Upper lobe of left lung (tissue), 6 donors: ENCODE data around the gene NSD1. TPM values are rescaled to one million over a fixed set of nuclear protein-coding genes. Genes with fewer than 3 reads are reported as not detected.
"Not testable (repeated sequence)": the region's sequence is repeated elsewhere in the genome, so short reads cannot be mapped to it uniquely, and the experiment has no call there.

ENCODE experiments used
- ATAC-seq, 2 donors: fragments of 200-7000 bp; cut with Tn5 transposase; one replicate each; pipeline ENCODE4 v1.9.1; 2022; ENCODE audit warnings: mild to moderate bottlenecking in 2 of 2, moderate library complexity in 2 of 2; ENCODE audit not compliant: low FRiP score in 2 of 2
- DNase-seq, 2 donors: peaks; one replicate each; pipeline ENCODE4 v3.0.0-alpha.2; 2019 to 2020
- H3K27ac ChIP-seq, 4 donors: fragments of 200-600 bp; sonication (generic); one replicate each; pipeline ENCODE4 v1.5.1; 2016 to 2019
- H3K27me3 ChIP-seq, 4 donors: fragments of 200-600 bp; sonication (generic); one replicate each; pipeline ENCODE4 v1.5.1; 2017 to 2019
- H3K36me3 ChIP-seq, 4 donors: fragments of 200-600 bp; sonication (generic); one replicate each; pipeline ENCODE4 v1.5.1; 2016 to 2019
- H3K4me1 ChIP-seq, 4 donors: fragments of 200-600 bp; sonication (generic); one replicate each; pipeline ENCODE4 v1.5.1; 2018 to 2019
- H3K4me3 ChIP-seq, 4 donors: fragments of 200-600 bp; sonication (generic); one replicate each; pipeline ENCODE4 v1.5.1; 2017 to 2019; ENCODE audit warnings: mild to moderate bottlenecking in 2 of 4, moderate library complexity in 1 of 4
- H3K9me3 ChIP-seq, 4 donors: fragments of 200-600 bp; sonication (generic); one replicate each; pipeline ENCODE4 v1.5.1; 2018 to 2019
- EP300 ChIP-seq, 4 donors: sonication (generic); formaldehyde crosslinking; IDR thresholded peaks; one replicate each; pipeline ENCODE4 v1.5.1; 2017; ENCODE audit warnings: antibody characterized with exemption in 4 of 4, control low read depth in 2 of 4
- POLR2A ChIP-seq, 4 donors: fragments of 450-650 bp; IDR thresholded peaks; one replicate each; pipeline ENCODE4 v1.5.1; 2016 to 2017; ENCODE audit warnings: antibody characterized with exemption in 4 of 4, mild to moderate bottlenecking in 2 of 4
- POLR2AphosphoS5 ChIP-seq, 2 donors: sonication (generic); formaldehyde crosslinking; IDR thresholded peaks; one replicate each; pipeline ENCODE4 v1.5.1; 2017; ENCODE audit warnings: antibody characterized with exemption in 2 of 2
- WGBS, 2 donors: methylation state at CpG; one replicate each; pipeline ENCODE4 v1.1.5; 2017 to 2018; 5-methylcytosine and 5-hydroxymethylcytosine counted together
- total RNA-seq, 6 donors: library from RNA; depleted of rRNA in 4 of 6; stranded (reverse); fragments of >200 nt in 4 of 6; gene quantifications; one replicate each; pipeline versions ENCODE4 v1.1.0 to v1.2.1, GENCODE V29; 2016 to 2021
- TF ChIP-seq, protein P1 (sequence below), 6 experiments: fragments of 450-650 bp in 4 of 6; fragments of 200-600 bp in 2 of 6; sonication (generic) in 2 of 6; IDR thresholded peaks; one replicate each; pipeline ENCODE4 v1.5.1; 2016 to 2019; ENCODE audit warnings: antibody characterized with exemption in 6 of 6
- donor health status: DM: no; HTN: no; CAD: no; lungs with moderate emphysema.
- donor health status: DM: no; HTN: yes; CAD: no; lungs with severe emphysema.

Gene NSD1
- total RNA-seq, 6 donors from 2014 or later = 33.0 to 69.1 (median 55.7) TPM

DNA sequence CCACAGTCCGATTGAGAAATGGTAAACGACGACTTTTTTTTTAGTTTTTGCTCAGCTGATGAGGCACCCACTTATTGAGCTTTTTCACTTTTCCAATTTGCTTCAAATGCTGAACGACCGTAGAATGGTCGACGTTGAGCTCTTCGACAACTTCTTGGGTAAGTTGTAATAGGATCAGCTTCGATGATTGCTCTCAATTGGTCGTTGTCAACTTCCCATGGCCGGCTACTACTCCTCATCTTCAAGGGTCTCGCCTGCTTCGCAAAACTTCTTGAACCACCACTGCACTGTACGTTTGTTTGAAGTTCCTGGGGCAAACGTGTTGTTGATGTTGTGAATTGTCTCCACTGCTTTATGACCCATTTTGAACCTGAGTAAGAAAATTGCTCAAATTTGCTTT, 35.7 kb downstream of the NSD1 start:
- Histone ChIP-seq H3K9me3 (no peaks in the 10 kb centered on the region), H3K27me3 (no peaks in the 10 kb centered on the region), H3K4me3 (no peak overlapping the region), H3K36me3 (peaks cover 0 to 13% (median 0%) of the 10 kb centered on the region in 4 donors), H3K27ac (no peak overlapping the region), H3K4me1 (peaks cover 0 to 3% (median 0%) of the 10 kb centered on the region in 4 donors)
- ATAC-seq = no peak
- no peak for TF ChIP-seq EP300 (IDR thresholded peaks at IDR 0.05)
- 88% methylated on average over 15 of the region's 15 CpGs for WGBS, 2 donors
- DNase-seq = no peak

DNA sequence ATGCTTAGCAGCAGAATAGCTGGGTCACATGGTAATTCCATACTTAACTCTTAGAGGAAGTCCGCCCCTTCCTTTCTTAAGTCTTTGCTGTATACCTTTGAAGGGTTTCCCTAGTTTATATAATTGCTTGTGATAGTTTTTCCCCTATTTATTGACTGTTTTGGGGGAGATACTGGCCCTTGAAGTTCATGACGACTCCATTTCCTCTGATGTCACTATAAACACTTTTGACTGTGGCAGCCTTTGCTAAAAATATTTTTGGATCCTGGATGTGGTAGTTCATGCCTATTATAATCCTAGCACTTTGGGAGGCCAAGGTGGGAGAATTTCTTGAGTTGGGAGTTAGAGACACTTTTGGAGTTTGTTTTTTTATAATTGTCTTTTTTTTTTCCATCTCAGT, 38.4 kb downstream of the NSD1 start:
- ATAC-seq (no peak), DNase-seq (no peak)
- Histone ChIP-seq H3K4me1 (peaks cover 0 to 16% (median 5%) of the 10 kb centered on the region in 4 donors), H3K4me3 (no peak overlapping the region), H3K36me3 (peaks cover 0 to 6% (median 0%) of the 10 kb centered on the region in 4 donors), H3K27me3 (no peaks in the 10 kb centered on the region), H3K27ac (no peak overlapping the region), H3K9me3 (no peaks in the 10 kb centered on the region)
- WGBS, 2 donors = 71 to 72% methylated on average over 2 of the region's 2 CpGs
- TF ChIP-seq, protein P1, sequence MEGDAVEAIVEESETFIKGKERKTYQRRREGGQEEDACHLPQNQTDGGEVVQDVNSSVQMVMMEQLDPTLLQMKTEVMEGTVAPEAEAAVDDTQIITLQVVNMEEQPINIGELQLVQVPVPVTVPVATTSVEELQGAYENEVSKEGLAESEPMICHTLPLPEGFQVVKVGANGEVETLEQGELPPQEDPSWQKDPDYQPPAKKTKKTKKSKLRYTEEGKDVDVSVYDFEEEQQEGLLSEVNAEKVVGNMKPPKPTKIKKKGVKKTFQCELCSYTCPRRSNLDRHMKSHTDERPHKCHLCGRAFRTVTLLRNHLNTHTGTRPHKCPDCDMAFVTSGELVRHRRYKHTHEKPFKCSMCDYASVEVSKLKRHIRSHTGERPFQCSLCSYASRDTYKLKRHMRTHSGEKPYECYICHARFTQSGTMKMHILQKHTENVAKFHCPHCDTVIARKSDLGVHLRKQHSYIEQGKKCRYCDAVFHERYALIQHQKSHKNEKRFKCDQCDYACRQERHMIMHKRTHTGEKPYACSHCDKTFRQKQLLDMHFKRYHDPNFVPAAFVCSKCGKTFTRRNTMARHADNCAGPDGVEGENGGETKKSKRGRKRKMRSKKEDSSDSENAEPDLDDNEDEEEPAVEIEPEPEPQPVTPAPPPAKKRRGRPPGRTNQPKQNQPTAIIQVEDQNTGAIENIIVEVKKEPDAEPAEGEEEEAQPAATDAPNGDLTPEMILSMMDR (IDR thresholded peaks at IDR 0.05) = no peak
- TF ChIP-seq POLR2AphosphoS5 (IDR thresholded peaks at IDR 0.05) (no peak), POLR2A (IDR thresholded peaks at IDR 0.05) (no peak), EP300 (IDR thresholded peaks at IDR 0.05) (no peak)

DNA sequence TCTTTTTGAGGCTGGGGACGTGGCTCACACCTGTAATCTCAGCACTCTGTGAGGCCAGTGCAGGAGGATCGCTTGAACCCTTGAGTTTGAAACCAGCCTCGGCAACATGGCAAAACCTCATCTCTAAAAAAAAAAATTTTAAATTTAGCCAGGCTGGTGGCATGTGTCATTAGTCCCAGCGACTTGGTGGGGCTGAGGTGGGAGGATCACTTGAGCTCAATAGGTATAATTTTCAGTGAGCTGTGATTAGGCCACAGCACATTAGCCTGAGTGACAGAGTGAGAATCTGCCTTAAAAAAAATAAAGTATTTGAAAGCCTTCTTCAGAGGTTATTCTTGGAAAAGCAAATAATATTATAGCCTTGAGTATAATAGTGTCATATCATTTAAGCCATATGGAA, 41.8 kb downstream of the NSD1 start:
- Histone ChIP-seq H3K36me3 (no peaks in the 10 kb centered on the region), H3K27ac (no peak overlapping the region), H3K4me3 (no peak overlapping the region), H3K27me3 (no peaks in the 10 kb centered on the region), H3K4me1 (peaks cover 0 to 21% (median 12%) of the 10 kb centered on the region in 4 donors), H3K9me3 (no peaks in the 10 kb centered on the region)
- DNase-seq (no peak), ATAC-seq (no peak)
- no peak for TF ChIP-seq POLR2A (IDR thresholded peaks at IDR 0.05)
- TF ChIP-seq EP300 (IDR thresholded peaks at IDR 0.05) = no peak
- TF ChIP-seq, protein P1 (IDR thresholded peaks at IDR 0.05) = no peak
- TF ChIP-seq POLR2AphosphoS5 (IDR thresholded peaks at IDR 0.05) = no peak
- WGBS, 2 donors = 92 to 93% methylated on average over 4 of the region's 4 CpGs

DNA sequence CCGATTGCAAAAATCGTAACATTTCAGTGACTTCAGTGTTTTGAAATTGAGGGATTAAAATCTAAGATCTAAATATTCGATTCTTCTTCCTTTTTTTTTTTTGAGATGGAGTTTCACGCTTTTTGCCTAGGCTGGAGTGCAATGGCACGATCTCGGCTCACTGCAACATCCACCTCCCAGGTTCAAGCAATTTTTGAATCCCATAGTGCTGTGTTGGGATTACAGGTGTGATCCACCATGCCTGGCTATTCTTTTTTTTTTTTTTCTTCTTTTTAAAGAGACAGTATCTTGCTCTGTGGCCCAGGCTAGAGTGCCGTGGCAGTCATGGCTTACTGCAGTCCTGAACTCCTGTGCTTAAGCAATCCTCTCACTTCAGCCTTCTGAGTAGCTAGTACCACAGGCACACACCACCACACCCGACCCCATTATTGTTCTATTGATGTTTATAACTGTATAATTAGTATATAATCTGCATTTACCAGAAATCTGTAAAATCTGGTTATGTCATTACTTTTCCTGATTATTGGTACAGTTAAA, 42.7 kb downstream of the NSD1 start:
- no peaks in the 10 kb centered on the region for H3K9me3 ChIP-seq
- WGBS, 2 donors = 83 to 89% methylated on average over 8 of the region's 8 CpGs
- no peak for DNase-seq
- H3K27me3 ChIP-seq = no peaks in the 10 kb centered on the region
- H3K4me1 ChIP-seq = peaks cover 0 to 21% (median 12%) of the 10 kb centered on the region in 4 donors
- no peak for ATAC-seq
- no peak overlapping the region for H3K27ac ChIP-seq
- TF ChIP-seq POLR2AphosphoS5 (IDR thresholded peaks at IDR 0.05) = no peak
- TF ChIP-seq, protein P1 (IDR thresholded peaks at IDR 0.05) = no peak
- no peak for TF ChIP-seq EP300 (IDR thresholded peaks at IDR 0.05)
- no peak for TF ChIP-seq POLR2A (IDR thresholded peaks at IDR 0.05)
- no peaks in the 10 kb centered on the region for H3K36me3 ChIP-seq
- H3K4me3 ChIP-seq = no peak overlapping the region

DNA sequence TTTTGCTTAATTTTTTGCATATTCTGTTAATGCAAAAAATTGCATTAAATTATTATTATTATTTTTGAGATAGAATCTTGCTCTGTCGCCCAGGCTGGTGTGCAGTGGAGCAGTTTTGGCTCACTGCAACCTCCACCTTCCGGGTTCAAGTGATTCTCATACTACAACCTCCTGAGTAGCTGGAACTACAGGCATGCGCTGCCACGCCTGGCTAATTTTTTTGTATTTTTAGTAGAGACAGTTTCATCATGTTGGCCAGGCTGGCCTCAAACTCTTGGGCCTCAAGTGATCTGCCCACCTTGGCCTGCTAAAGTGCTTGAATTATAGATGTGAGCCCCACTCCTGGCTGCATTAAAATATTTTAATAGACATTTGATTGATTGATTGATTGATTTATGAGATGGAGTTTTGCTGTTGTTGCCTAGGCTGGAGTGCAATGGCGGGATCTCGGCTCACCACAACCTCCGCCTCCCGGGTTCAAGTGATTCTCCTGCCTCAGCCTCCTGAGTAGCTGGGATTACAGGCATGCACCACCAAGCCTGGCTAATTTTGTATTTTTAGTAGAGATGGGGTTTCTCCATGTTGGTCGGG, 44.4 kb downstream of the NSD1 start:
- 88 to 93% methylated on average over 9 of the region's 9 CpGs for WGBS, 2 donors
- ATAC-seq = not testable (repeated sequence)

More for the DNA sequence above, 44.4 kb downstream of the NSD1 start:
- DNase-seq, H3K27me3 ChIP-seq, H3K27ac ChIP-seq, H3K36me3 ChIP-seq, H3K9me3 ChIP-seq, H3K4me3 ChIP-seq: not testable (repeated sequence)
- H3K4me1 ChIP-seq = peaks cover 0 to 18% (median 12%) of the 10 kb centered on the region in 4 donors
